GM19025 (cell line): Measurements from ENCODE around the gene GSE1.

Source experiments
- ATAC-seq: cut with Tn5 transposase; IDR thresholded peaks from one replicate; pipeline ENCODE4 v1.9.1; 2021; ENCODE audit warnings: mild to moderate bottlenecking, low read depth, moderate library complexity; ENCODE audit not compliant: unreplicated experiment

Gene GSE1

GRCh38 chr16:85711982-85712587, 99.0 kb downstream of the GSE1 start:
- no peak for ATAC-seq

- ATAC-seq = no peak
These were observed 99.7 kb downstream of the GSE1 start for GRCh38 chr16:85712801-85713200.

GRCh38 chr16:85715169-85716021, 102.3 kb downstream of the GSE1 start:
- no peak for ATAC-seq

DNA sequence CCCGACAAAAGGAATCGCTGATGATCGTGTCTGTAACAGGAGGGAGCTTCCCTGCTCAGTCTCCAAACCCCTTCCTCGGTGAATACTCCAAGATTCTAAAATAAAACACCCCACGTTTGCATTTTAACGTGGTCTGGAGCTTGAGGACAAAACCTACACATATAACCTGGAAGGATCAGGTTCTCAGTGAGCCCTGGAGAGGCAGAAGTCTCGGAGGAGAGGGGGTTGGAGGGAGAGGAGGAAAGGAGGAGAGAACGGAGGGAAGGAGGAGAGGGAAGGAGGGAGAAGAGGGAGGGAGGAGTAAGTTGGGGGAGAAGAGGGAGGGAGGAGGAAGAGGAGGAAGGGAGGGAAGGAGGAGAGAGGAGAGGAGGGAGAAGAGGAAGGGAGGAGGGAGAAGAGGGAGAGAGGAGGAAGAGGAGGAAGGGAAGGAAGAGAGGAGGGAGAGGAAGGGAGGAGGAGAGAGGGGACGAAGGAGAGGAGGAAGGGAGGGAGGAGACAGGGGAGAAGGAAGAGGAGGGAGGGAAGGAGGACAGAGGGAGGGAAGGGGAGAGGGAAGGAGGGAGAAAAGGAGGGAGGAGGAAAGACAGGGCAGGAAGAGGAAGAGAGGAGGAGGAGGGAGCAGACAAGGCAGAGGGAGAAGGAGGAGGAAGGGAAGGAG, 103.0 kb downstream of the GSE1 start:
- ATAC-seq = no peak

DNA sequence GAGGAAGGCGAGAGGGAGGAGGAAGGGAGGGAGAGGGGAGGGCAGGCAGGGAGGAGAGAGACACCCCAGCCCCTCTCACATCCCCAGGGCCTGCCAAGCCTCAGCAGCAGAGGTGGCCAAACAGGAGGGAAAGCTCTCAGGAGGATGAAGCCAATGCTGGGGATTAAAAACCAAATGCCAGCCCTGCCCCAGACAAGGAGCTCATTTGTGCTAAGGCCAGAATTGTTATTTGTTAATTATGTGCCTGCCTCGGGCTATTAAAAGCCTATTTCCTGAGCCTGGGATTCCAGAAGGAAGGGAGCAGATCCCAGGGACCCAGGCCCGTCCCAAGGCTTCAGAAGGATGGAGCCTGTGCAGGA, 103.5 kb downstream of the GSE1 start:
- no peak for ATAC-seq

GRCh38 chr16:85717393-85718152, 104.5 kb downstream of the GSE1 start:
- ATAC-seq = no peak

DNA sequence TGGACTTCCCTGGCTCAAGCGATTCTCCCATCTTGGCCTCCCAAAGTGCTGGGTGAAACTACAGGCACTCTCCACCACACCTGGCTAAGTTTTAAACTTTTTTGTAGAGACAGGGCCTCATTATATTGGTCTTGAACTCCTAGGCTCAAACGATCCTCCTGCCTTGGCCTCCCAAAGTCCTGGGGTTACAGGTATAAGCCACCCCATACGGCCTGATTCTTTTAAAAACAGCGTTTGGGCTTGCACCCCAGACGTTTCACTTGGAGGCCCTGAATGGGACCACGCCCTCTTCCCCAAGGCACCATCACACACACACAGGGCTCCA, 105.0 kb downstream of the GSE1 start:
- ATAC-seq = no peak

DNA sequence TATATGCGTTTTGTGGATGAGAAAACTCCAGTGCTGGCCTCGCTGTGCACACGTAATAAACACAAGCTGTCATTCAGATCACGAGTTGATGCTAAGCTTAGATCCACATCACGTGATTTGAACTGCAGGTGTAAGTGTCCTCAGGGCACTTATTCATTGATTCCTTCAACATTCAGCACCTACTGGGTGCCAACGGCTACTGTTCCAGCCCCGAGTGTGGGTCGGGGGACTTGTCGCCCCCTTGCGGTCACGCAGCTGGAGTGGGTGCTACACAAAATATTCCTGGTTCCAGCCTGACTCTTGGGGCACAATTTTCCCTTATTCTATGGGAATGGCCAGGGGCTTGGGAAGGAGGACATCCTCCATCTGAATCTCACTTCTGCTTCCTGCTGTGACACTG, 105.6 kb downstream of the GSE1 start:
- no peak for ATAC-seq

- ATAC-seq = no peak
These were observed 106.6 kb downstream of the GSE1 start for GRCh38 chr16:85719605-85720301.

DNA sequence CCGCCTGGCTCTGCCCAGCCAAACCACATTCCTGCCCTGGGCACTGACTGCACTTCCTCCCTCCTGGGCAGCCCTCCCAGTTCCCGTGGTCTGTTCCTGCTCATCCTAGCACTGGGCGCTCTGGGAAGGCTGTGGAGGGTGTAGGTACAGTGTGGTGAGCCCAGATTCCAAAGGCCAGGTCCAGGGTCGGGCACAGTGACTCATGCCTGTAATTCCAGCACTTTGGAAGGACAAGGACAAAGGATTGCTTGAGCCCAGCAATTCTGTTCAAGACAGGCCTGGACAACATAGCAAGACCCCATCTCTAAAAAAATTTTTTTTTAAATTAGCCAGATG, 107.1 kb downstream of the GSE1 start:
- ATAC-seq = no peak

DNA sequence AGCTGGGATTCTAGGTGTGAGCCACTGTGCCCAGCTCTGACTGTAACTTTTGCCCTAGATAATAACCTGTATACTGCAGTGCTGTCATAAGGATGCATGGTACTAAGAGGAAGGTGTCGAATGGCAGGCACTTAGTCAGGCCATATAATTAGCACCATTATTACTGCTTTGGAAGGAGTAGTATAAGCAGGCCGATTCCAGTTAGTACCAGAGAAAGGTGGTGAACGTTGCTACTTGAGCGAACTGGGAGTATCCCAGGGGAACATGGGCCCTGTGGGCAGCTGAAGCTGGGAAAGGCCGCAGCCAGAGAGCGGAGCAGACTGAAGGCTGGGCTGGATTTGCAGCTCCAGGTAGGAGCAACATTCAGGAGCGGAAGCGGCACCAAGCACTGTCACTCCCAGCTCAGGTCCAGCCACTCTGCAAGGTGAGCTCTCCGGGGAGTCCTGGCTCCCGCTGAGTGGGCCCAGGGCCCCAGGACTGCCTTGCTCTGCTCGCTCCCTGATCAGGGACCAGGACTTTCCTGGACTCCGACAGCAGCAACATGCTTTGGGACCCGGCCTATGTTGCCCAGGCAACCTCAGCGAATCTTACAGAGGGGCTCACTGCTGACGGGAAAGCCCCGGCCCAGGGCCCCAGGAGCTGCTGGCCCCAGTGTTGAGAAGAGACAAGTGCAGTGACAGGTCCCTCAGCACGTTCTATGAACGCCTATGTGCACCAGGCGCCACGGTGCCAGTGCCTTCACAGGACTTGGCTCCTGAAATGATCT, 109.2 kb downstream of the GSE1 start:
- ATAC-seq = no peak

DNA sequence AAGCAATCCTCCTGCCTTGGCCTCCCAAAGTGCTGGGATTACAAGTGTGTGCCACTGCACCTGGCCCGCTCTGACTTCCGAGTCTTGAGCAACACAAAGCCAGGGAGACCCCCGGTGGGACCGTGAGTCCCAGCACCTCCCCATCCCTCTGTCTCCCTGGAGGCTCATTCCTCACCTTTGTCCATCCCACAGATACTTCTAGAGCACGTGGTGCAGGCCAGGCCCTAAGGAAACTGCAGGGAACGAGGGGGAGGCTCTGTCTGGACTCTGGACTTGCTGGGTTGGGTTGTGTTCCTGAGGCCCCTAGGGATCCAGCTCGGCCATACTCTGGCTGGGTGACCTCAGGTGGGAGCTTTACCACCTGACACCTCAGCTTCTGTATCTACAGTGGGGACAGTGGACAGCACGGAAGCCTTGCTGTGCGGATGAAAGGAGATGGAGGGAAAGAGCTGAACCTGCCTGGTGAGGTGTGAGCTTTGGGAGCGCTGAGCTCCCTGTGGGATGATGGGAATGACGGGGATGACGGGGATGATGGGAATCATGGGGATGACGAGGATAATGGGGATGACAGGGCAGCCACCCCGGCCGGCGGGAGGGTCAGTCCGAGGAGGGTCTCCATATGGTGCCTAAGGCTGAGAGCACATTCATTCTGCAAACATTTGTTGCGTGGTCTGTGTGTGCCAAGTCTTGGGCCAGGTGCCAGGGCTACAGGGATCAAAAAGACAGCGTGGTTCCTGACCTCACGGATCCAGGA, 111.2 kb downstream of the GSE1 start:
- ATAC-seq = no peak

- ATAC-seq = no peak
These were observed 111.8 kb downstream of the GSE1 start for GRCh38 chr16:85724936-85725335.
